HG03280 (cell line): ENCODE results near the gene DISP1.
"Not testable (repeated sequence)": the region's sequence is repeated elsewhere in the genome, so short reads cannot be mapped to it uniquely, and the experiment has no call there.

Experiments used
- ATAC-seq: cut with Tn5 transposase; IDR thresholded peaks from one replicate; pipeline ENCODE4 v1.9.1; 2021; ENCODE audit warnings: mild to moderate bottlenecking, moderate library complexity; ENCODE audit not compliant: unreplicated experiment

DISP1 gene

DNA sequence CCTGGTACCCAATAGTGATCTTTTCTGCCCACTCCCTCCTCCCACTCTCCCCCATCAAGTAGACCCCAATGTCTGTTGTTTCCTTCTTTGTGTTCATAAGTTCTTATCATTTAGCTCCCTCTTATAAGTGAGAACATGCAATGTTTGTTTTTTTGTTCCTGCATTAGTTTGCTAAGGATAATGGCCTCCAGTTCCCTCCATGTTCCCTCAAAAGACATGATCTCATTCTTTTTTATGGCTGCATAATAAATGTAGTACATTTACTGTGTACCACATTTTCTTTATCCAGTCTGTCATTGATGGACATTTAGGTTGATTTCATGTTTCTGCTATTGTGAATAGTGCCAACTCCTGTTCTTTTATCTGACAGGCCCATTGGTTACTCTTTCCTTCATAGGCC, 35.7 kb downstream of the DISP1 start:
- ATAC-seq: not testable (repeated sequence)

DNA sequence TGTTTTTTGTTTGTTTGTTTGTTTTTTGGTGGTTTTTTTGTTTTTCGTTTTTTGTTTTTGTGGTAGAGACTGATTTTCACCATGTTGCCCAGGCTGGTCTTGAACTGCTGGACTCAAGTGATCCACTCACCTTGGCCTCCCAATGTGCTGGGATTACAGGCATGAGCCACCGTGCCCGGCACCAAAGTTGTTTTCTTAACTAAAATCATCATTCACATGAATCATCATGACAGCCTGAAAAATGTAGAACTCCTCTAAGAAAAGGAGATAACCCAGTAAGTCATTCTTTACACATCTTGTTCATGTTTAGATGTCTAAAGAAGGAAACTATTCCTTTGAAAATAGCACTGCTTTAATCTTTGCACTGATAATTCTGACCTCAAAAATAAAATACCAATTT, 37.5 kb downstream of the DISP1 start:
- no peak for ATAC-seq

DNA sequence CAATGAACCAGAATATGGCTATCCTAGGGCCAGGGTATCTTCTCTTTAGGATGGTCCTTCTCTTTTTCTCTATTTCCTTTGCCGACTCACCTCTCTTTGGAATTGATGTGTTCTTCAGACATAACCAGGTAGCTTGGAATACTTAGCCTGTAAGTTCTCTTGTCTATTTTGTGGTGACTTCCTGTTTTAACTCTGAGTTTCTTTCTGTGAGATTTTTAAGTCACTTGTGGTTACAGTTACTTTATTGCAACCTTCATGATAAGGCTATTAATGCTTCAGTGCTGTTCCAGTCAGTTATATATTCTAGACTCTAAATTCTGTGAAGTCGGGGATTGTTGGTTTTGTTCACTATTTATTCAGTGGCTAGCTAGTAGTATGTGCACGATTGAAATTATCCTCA, 46.2 kb downstream of the DISP1 start:
- no peak for ATAC-seq
